Measurements from ENCODE around the gene CDH4.

The CDH4 gene

DNA sequence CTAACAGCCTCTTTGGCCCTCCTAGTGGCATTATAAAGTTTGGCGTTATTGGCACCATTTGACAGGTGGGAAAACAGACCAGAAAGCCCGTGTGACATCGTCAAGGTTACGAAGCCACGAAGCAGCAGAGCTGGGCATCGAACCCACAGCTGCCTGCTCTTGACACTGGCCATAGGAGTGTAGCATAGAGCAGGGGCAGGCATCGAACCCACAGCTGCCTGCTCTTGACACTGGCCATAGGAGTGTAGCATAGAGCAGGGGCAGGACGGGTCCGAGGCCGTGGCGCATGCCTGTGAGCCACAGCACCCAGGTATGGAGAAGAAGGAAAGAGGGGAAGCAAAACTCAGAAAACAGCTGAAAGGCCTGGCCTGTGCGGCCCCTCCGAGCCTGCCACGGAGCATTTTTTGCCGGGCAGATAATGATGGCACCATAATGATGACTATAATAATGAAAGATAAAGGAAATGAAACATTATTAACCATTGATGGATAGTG lies 33.1 kb downstream of the CDH4 start:
- Histone ChIP-seq H3K27me3 (ENCODE audit: low read length) (no peaks in the 10 kb centered on the region), H3K9me2 (replicated peaks; ENCODE audit: insufficient read depth, low read length) (no peaks in the 10 kb centered on the region), H3K36me3 (ENCODE audit: low read length) (no peaks in the 10 kb centered on the region), H3K4me3 (ENCODE audit: insufficient read depth, low read length, poor library complexity, severe bottlenecking) (no peak overlapping the region), H3K4me2 (ENCODE audit: low read depth, low read length, poor library complexity, severe bottlenecking) (no peak overlapping the region), H3K9me3 (ENCODE audit: insufficient read depth, low read length) (no peaks in the 10 kb centered on the region), H3K79me2 (ENCODE audit: insufficient read depth, low read length) (no peaks in the 10 kb centered on the region), H3K27ac (ENCODE audit: low read depth, low read length) (no peak overlapping the region), H3K9ac (ENCODE audit: low read length) (no peak overlapping the region), H2AFZ (ENCODE audit: low read depth, low read length, severe bottlenecking) (no peak overlapping the region), H4K20me1 (ENCODE audit: low read depth, low read length) (no peaks in the 10 kb centered on the region), H3F3A (ENCODE audit: insufficient read depth) (no peaks in the 10 kb centered on the region)
- TF ChIP-seq EZH2phosphoT487 (conservative IDR thresholded peaks at IDR 0.05; ENCODE audit: low read length) = no peak
- TF ChIP-seq, protein P1, sequence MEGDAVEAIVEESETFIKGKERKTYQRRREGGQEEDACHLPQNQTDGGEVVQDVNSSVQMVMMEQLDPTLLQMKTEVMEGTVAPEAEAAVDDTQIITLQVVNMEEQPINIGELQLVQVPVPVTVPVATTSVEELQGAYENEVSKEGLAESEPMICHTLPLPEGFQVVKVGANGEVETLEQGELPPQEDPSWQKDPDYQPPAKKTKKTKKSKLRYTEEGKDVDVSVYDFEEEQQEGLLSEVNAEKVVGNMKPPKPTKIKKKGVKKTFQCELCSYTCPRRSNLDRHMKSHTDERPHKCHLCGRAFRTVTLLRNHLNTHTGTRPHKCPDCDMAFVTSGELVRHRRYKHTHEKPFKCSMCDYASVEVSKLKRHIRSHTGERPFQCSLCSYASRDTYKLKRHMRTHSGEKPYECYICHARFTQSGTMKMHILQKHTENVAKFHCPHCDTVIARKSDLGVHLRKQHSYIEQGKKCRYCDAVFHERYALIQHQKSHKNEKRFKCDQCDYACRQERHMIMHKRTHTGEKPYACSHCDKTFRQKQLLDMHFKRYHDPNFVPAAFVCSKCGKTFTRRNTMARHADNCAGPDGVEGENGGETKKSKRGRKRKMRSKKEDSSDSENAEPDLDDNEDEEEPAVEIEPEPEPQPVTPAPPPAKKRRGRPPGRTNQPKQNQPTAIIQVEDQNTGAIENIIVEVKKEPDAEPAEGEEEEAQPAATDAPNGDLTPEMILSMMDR (IDR thresholded peaks at IDR 0.05; ENCODE audit: insufficient read depth, low read length, poor library complexity, severe bottlenecking) = no peak

DNA sequence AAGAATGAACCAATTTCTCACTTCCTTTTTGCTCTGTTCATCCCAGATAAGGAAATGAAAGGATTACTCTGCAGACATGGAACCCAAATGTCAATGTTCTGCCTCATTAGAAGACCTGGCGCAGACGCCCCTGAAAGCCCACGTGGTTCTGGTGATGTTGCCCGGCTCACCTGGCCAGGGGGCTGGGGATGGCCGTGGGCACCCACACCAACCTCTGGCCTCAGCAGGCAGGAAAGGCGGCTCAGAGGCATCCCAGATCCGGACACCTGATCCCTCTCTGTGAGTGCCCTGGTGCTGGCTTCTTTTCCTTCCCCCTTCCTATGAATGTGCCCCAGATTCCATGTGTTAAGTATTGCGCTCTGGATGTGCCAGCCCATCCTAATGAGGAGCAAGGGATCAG lies 33.6 kb downstream of the CDH4 start:
- H3K27ac ChIP-seq (ENCODE audit: low read depth, low read length) = no peak overlapping the region
- no peak overlapping the region for H3K9ac ChIP-seq (ENCODE audit: low read length)
- H3K9me3 ChIP-seq (ENCODE audit: insufficient read depth, low read length) = no peaks in the 10 kb centered on the region
- no peak overlapping the region for H3K4me2 ChIP-seq (ENCODE audit: low read depth, low read length, poor library complexity, severe bottlenecking)
- no peaks in the 10 kb centered on the region for H3K79me2 ChIP-seq (ENCODE audit: insufficient read depth, low read length)
- no peak overlapping the region for H2AFZ ChIP-seq (ENCODE audit: low read depth, low read length, severe bottlenecking)
- TF ChIP-seq EZH2phosphoT487 (conservative IDR thresholded peaks at IDR 0.05; ENCODE audit: low read length) = no peak
- TF ChIP-seq, protein P1 (IDR thresholded peaks at IDR 0.05; ENCODE audit: insufficient read depth, low read length, poor library complexity, severe bottlenecking) = no peak
- H4K20me1 ChIP-seq (ENCODE audit: low read depth, low read length) = no peaks in the 10 kb centered on the region
- no peaks in the 10 kb centered on the region for H3K9me2 ChIP-seq (replicated peaks; ENCODE audit: insufficient read depth, low read length)
- H3F3A ChIP-seq (ENCODE audit: insufficient read depth) = no peaks in the 10 kb centered on the region
- no peak overlapping the region for H3K4me3 ChIP-seq (ENCODE audit: insufficient read depth, low read length, poor library complexity, severe bottlenecking)
- no peaks in the 10 kb centered on the region for H3K36me3 ChIP-seq (ENCODE audit: low read length)
- no peaks in the 10 kb centered on the region for H3K27me3 ChIP-seq (ENCODE audit: low read length)

DNA sequence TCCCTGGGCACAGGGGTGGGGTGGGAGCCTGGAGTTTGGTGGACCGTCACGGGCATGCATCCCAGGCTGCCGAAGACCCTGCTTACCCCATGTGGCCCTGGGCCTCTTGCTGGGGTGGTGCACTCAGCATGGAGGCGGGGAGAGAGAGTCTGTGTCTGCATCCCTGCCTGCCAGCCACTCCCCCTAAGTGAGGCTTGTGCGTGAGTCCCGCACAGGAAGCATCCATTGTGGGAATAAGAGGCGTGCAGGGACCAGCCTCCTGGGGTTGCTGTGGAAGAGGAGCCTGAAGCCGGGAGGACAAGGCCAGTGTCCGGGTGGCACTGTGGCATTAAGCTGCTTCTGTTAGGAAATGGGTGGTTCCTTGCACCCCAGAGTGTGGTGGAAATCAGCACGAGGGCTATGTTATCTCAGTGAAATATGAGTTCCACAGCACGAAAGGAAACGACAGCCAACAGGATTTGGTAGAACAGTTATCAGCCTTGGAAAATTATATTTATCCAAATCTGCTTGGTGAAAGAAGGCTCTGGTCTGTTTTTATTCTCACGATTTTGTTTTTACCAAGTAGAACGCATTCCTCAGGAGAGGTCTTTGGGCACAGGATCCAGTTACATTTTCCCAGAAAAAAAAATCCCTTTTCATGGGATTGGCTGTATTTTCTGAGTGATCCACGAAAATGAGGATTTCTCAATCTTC lies 35.7 kb downstream of the CDH4 start:
- no peak overlapping the region for H3K27ac ChIP-seq (ENCODE audit: low read depth, low read length)
- no peaks in the 10 kb centered on the region for H3K9me3 ChIP-seq (ENCODE audit: insufficient read depth, low read length)
- H3K79me2 ChIP-seq (ENCODE audit: insufficient read depth, low read length) = no peaks in the 10 kb centered on the region
- H3K4me3 ChIP-seq (ENCODE audit: insufficient read depth, low read length, poor library complexity, severe bottlenecking) = no peak overlapping the region
- no peaks in the 10 kb centered on the region for H3K27me3 ChIP-seq (ENCODE audit: low read length)
- no peaks in the 10 kb centered on the region for H3K9me2 ChIP-seq (replicated peaks; ENCODE audit: insufficient read depth, low read length)
- H2AFZ ChIP-seq (ENCODE audit: low read depth, low read length, severe bottlenecking) = no peak overlapping the region
- no peaks in the 10 kb centered on the region for H3K36me3 ChIP-seq (ENCODE audit: low read length)
- H3F3A ChIP-seq (ENCODE audit: insufficient read depth) = no peaks in the 10 kb centered on the region
- H3K4me2 ChIP-seq (ENCODE audit: low read depth, low read length, poor library complexity, severe bottlenecking) = no peak overlapping the region
- H4K20me1 ChIP-seq (ENCODE audit: low read depth, low read length) = no peaks in the 10 kb centered on the region
- no peak for TF ChIP-seq EZH2phosphoT487 (conservative IDR thresholded peaks at IDR 0.05; ENCODE audit: low read length)
- TF ChIP-seq, protein P1 (IDR thresholded peaks at IDR 0.05; ENCODE audit: insufficient read depth, low read length, poor library complexity, severe bottlenecking) = no peak
- H3K9ac ChIP-seq (ENCODE audit: low read length) = no peak overlapping the region
